ENCODE results near the gene ME2. TPM values are rescaled to one million over a fixed set of nuclear protein-coding genes. Genes with fewer than 3 reads are reported as not detected.

ME2 gene
- total and polyA plus RNA-seq, 7 donors: 40.2 to 75.1 (median 60.1) TPM

GRCh38 chr18:50866765-50867164 lies 12.2 kb upstream of the ME2 start:
- intact Hi-C loops (cut with DNase I): no loop called here
- H3K27ac ChIP-seq: no peak overlapping the region
- DNase-seq: no peak
- H3K4me3 ChIP-seq: no peak overlapping the region
- H3K27me3 ChIP-seq: no peaks in the 10 kb centered on the region
- H3K4me1 ChIP-seq: peaks cover 0 to 12% (median 0%) of the 10 kb centered on the region in 4 donors
- H3K36me3 ChIP-seq: no peaks in the 10 kb centered on the region
- TF ChIP-seq POLR2A (IDR thresholded peaks at IDR 0.05) (no peak), POLR2AphosphoS5 (IDR thresholded peaks at IDR 0.05) (no peak), CTCF (IDR thresholded peaks at IDR 0.05) (no peak), EP300 (IDR thresholded peaks at IDR 0.05) (no peak)
- H3K9me3 ChIP-seq: no peaks in the 10 kb centered on the region

- no peaks in the 10 kb centered on the region for H3K9me3 ChIP-seq
- no peaks in the 10 kb centered on the region for H3K27me3 ChIP-seq
- no peaks in the 10 kb centered on the region for H3K4me1 ChIP-seq
- H3K36me3 ChIP-seq: no peaks in the 10 kb centered on the region
- no peak overlapping the region for H3K27ac ChIP-seq
- DNase-seq: no peak
- TF ChIP-seq EP300 (IDR thresholded peaks at IDR 0.05) (no peak), POLR2A (IDR thresholded peaks at IDR 0.05) (no peak), CTCF (IDR thresholded peaks at IDR 0.05) (no peak), POLR2AphosphoS5 (IDR thresholded peaks at IDR 0.05) (no peak)
- intact Hi-C loops (cut with DNase I): no loop called here
- H3K4me3 ChIP-seq: no peak overlapping the region
- WGBS, 2 donors: 41 to 81% methylated on average over 4 of the region's 4 CpGs
These were observed 9.8 kb upstream of the ME2 start for GRCh38 chr18:50869150-50869549.

- no peaks in the 10 kb centered on the region for H3K27me3 ChIP-seq
- no peak overlapping the region for H3K4me3 ChIP-seq
- H3K4me1 ChIP-seq: no peaks in the 10 kb centered on the region
- 65 to 84% methylated on average over 7 of the region's 7 CpGs for WGBS, 2 donors
- no peaks in the 10 kb centered on the region for H3K36me3 ChIP-seq
- intact Hi-C loops (cut with DNase I): loop anchor here (10.0 kb wide), 1 partner anchor 1375 kb away; the partner anchor contains the start of gene RPL17
- no peak overlapping the region for H3K27ac ChIP-seq
- no peak for DNase-seq
- no peaks in the 10 kb centered on the region for H3K9me3 ChIP-seq
- TF ChIP-seq POLR2A (IDR thresholded peaks at IDR 0.05) (no peak), EP300 (IDR thresholded peaks at IDR 0.05) (no peak), CTCF (IDR thresholded peaks at IDR 0.05) (no peak), POLR2AphosphoS5 (IDR thresholded peaks at IDR 0.05) (no peak)
These were observed 8.6 kb upstream of the ME2 start for GRCh38 chr18:50870138-50870845.

GRCh38 chr18:50871846-50872245 lies 7.1 kb upstream of the ME2 start:
- no peak for DNase-seq
- Histone ChIP-seq H3K4me3 (no peak overlapping the region), H3K36me3 (no peaks in the 10 kb centered on the region), H3K27ac (no peak overlapping the region), H3K4me1 (no peaks in the 10 kb centered on the region), H3K27me3 (no peaks in the 10 kb centered on the region), H3K9me3 (no peaks in the 10 kb centered on the region)
- TF ChIP-seq POLR2A (IDR thresholded peaks at IDR 0.05) (no peak), CTCF (IDR thresholded peaks at IDR 0.05) (no peak), POLR2AphosphoS5 (IDR thresholded peaks at IDR 0.05) (no peak)
- intact Hi-C loops (cut with DNase I): loop anchor here (10.0 kb wide), 1 partner anchor 1377 kb away; the partner anchor contains the start of gene RPL17
- 87 to 88% methylated on average over 3 of the region's 3 CpGs for WGBS, 2 donors
